ELF-1 (cell line): Measurements from ENCODE around the gene TMEM175.

Experiments used
- DNase-seq: peaks from one replicate; pipeline ENCODE4 v3.0.0-alpha.2; 2016; ENCODE audit warnings: low read depth, low spot score

The TMEM175 gene

DNA sequence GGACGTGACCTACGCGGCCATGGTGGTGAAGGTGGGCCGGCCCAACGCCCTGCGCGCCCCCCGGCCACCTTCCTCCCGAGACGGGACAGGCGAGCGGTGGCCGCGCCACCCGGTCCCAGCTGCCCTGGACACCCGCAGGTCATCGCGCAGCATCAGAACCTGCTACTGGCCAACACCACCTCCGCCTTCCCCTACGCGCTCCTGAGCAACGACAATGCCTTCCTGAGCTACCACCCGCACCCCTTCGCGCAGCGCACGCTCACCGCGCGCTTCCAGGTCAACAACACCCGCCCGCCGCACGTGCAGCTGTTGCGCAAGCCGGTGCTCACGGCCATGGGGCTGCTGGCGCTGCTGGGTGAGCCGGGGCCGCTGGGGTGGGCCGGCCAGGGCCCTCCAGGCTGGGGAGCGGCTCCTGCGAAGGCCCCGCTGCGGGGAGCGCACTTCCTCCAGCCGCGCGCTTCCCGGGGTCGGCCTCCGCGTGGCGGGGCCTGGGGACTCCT is 69.9 kb downstream of the TMEM175 start:
- peak; percentile 37 for DNase-seq

DNA sequence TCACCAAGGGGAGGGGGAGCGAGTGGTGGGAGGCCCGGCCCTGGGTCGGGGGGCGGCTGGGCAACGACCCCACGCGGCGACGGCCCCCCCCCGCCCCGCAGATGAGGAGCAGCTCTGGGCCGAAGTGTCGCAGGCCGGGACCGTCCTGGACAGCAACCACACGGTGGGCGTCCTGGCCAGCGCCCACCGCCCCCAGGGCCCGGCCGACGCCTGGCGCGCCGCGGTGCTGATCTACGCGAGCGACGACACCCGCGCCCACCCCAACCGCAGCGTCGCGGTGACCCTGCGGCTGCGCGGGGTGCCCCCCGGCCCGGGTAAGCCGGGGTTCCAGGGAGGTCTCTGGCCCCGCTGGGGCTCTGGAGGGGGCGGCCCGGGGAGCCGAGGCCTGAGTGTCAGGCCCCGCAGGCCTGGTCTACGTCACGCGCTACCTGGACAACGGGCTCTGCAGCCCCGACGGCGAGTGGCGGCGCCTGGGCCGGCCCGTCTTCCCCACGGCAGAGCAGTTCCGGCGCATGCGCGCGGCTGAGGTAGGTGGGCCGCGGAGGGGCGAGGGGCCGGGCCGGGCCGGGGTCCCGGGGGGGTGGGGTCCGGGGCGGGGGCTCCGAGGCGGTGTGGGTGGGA is 70.5 kb downstream of the TMEM175 start:
- DNase-seq, result no peak

GRCh38 chr4:1003271-1004070 is 71.2 kb downstream of the TMEM175 start:
- no peak for DNase-seq

- DNase-seq, result no peak
Observed at GRCh38 chr4:1004071-1004418, 71.8 kb downstream of the TMEM175 start.

DNA sequence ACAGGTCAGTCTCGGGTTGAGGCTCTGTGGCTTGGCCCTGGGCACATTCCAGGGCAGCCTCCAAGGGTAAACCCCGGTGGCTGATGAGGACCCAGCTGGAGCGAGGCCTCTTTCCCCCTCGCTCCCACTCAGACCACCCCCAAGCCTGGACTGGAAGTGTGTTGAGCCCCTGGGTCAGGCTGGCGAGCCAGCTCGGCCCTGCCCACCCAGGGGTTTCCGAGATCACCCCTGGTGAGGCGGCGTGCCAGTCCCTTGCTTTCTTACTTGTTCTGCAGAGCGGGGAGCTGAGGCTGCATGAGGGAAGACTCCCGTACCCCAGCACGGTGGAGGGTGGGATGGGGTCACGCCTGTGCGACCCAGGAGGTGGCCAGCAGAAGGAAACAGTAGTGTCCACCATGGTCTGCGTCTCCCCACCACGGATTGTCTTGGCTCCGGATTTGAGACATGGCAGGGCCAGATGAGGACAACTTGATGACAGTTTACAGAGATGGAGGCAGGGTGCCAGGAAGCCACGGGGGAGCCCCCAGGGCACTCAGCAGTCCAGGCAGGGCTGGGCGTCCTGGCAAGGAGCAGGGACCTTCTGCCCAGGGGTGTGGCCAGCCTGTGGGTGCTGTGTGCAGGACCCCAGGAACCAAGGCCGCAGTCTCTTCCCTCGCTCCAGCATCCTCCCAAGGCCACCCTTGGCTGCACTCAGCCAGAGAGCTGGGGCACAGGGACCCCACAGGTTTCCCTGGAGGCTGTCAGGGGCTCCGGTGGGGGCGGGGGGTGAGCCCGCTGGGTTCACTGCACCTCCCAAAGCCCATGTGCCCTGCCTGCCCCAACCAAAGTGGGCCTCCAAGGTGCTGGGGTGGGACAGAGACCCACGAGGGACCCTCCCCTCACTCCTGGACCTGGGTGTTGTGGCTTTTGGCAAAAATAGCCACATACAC is 72.6 kb downstream of the TMEM175 start:
- DNase-seq, result no peak

DNA sequence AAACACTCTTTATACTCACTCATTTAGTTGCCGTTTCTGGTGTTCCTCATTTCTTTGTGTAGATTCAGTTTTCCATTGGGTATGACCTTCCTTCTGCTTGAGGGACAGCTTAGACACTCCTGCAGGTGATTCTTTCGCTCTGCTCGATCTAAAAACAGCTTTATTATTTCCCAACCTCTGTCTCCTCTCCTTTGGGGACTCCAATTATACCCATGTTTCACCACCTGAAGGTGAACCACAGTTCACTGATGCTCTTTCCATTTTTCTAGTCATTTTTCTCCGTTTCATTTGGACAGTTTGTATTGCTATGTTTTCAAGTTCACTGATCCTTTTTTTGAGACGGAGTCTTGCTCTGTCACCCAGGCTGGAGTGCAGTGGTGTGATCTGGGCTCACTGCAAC is 74.6 kb downstream of the TMEM175 start:
- DNase-seq, result no peak
